Epithelial cell of esophagus (primary cell): ENCODE data around the gene ETV3.
"Not testable (repeated sequence)": the region's sequence is repeated elsewhere in the genome, so short reads cannot be mapped to it uniquely, and the experiment has no call there.

Source experiments
- DNase-seq: peaks from one replicate; pipeline ENCODE4 v3.0.0; 2010; ENCODE audit warnings: low read depth
- H3K4me3 ChIP-seq: 2 replicates; pipeline ENCODE4 v1.5.1; 2011; ENCODE audit warnings: mild to moderate bottlenecking, low read length, control low read depth
- TF ChIP-seq, protein P1 (sequence below): IDR thresholded peaks from 2 replicates; pipeline ENCODE4 v1.5.1; 2011; ENCODE audit warnings: low read depth, mild to moderate bottlenecking, low read length, control low read depth, inconsistent platforms; ENCODE audit not compliant: insufficient read depth; ENCODE audit errors: missing control alignments

The ETV3 gene

DNA sequence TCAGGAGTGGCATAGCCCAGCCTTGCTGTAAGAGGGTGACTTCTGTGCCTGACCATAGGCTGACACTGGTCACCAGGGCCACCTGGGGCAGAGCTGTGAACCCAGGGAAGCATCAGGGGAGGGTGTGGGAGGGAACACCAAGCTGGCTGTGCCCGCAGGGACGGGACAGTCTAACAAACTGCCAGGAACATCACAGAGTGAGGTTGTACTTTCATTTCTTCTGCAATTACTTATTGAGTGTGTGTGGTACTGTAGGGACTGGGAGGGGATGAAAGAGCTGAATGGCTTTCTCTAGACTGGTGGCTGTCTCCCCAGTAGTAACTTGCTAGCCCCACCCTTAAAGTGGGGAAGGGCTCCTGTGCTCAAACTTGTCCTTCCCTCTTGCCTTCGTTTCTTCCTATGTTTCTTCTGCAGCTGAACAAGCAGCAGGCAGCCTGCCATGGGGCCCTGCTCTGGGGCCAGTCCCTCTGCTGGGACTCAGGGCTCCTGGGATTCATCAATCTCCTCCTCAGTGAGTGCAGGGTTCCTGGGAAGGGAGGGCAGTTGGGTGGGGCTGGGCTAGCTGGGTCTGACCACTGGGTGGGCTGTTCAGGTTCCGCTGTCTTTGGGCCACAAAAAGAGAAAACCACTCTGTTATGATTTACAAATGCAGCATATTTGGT, 39.7 kb upstream of the ETV3 start:
- TF ChIP-seq, protein P1, sequence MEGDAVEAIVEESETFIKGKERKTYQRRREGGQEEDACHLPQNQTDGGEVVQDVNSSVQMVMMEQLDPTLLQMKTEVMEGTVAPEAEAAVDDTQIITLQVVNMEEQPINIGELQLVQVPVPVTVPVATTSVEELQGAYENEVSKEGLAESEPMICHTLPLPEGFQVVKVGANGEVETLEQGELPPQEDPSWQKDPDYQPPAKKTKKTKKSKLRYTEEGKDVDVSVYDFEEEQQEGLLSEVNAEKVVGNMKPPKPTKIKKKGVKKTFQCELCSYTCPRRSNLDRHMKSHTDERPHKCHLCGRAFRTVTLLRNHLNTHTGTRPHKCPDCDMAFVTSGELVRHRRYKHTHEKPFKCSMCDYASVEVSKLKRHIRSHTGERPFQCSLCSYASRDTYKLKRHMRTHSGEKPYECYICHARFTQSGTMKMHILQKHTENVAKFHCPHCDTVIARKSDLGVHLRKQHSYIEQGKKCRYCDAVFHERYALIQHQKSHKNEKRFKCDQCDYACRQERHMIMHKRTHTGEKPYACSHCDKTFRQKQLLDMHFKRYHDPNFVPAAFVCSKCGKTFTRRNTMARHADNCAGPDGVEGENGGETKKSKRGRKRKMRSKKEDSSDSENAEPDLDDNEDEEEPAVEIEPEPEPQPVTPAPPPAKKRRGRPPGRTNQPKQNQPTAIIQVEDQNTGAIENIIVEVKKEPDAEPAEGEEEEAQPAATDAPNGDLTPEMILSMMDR = no peak
- DNase-seq = no peak
- H3K4me3 ChIP-seq = no peak overlapping the region

DNA sequence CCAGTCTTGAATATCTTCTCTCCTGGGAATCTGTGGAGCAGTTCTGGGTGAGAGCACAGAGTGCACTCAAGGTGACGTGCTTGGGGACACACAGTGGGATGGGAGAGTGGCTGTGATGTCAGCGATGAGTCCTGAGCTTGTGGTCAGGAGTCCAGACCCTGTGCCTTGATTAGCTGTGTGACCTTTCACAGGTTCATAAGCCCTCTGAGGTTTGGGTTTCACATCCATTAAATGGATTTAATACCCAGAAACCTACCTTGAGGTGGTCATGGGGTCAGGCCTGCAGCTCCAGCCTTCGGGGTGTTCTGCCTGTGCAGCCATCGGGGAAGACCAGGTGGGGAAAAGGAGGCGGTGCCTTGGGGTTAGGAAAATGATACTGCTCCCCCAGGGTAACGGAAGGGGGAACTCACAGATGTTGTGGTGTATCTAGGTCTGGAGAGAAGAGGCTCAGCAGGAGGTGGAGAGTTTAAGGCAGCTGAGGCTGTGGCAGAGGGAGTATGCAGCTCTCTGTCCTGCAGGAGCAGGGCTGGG, 38.5 kb upstream of the ETV3 start:
- DNase-seq = no peak
- TF ChIP-seq, protein P1 = no peak
- no peak overlapping the region for H3K4me3 ChIP-seq

DNA sequence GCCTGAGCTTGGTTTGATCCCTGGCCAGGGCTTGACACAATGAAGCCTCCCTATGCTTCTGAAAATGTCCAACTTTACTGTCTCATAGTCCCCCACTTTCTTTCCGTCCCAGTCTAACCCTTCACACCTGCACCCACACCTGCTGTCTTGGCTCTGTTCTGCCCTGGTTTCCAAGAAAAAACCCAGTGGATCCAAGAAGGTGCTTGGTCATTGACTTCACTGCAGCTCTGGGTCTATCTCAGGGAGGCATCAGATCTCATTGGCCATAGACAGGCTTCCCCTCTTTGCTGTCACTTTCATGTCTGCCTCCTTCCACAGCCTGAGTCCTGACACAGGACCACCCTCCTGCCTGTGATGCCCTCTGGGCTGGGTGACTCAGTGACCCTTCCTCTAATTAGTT, 37.8 kb upstream of the ETV3 start:
- no peak for DNase-seq
- no peak overlapping the region for H3K4me3 ChIP-seq
- TF ChIP-seq, protein P1 = no peak

DNA sequence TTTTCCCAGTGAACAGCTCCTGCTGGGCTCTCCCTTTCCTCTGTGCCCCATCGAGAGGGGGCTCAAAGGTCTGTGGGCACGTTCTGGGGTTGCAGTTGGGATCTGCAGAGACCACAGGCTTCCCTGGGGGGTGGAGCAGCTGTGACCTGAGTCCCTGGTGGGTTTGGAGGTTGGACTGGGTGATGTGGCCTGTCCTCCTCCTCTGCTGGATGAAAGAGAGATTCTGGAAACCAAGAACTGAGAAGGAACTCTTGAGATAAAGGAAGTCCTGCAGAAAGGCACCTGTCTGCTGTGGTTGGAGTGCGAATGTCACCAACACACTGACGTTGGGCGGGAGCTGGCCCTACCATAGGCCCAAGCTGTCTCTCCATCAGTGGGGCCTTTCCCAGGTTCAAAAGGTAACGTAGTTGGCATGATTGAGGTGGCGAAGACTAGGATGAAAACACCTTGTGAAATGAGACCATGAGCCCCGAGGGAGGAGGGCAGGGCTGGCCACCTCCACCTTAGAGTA, 35.8 kb upstream of the ETV3 start:
- no peak for DNase-seq
- H3K4me3 ChIP-seq = no peak overlapping the region
- TF ChIP-seq, protein P1 = no peak

DNA sequence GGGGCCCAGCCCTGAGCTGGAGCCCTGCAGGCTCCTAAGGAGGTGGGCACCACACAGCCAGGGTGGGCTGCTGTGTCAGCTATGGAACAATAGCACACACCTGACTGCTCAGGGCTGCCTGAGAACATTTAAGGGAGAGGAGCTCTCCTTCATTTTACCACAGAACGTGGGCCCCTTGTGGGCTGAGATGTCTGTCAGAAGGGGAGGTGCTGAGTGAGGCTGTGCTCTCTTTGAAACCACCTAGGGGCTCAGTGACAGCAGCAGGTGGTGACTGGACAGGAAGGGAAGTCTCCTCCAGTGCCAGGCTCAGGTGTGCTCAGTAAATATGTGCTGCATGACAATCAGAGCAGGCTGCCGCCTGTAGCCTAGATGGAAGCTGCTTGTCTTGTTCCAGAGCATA, 35.0 kb upstream of the ETV3 start:
- H3K4me3 ChIP-seq, DNase-seq: not testable (repeated sequence)

DNA sequence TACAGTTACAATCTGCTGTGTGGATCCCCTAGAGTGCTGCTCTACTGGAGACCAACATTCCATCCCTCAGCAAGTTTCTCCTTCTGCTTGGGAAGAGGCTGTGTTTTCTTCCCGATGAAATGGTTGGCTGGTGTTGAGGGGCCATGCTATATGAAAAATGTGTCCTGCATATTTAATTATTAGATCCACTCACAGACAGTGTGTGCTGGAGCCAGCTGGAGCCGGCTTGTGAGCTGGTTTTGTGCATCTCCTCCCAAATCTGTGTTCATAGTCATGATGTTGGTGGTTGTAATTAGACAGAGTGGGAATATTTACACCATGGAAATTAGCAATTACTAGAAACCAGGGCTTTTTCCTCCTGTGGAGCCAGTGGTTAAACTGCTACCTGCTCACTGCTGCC, 34.4 kb upstream of the ETV3 start:
- not testable (repeated sequence) for H3K4me3 ChIP-seq, DNase-seq

DNA sequence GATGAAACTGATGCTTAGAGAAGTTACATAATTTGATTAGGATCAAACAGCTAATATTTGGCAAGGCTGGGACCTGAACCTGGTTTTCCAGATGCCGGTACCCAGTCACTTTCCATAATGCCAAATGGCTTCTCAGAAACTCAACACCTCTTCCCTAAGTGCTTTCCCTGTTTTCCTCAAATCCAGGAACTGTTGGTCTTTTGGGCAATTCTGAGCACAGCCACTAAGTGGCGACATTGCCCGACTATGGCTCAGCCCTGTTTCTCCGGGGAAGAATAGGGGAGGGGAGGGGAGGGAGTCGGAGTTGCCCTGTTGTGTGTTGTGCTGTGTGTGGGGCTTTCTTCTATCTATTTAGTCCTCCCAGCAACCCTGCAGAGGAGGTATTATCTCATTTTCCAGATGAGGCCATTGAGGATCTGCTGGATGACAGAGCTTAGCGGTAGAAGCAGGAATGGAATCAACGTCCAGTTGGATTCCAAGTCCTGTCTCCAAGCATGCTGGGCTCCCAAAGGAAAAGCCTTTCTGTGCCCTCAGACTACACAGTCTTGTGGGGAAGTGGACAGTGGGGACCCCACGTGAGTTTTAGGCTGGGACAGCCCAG, 33.8 kb upstream of the ETV3 start:
- TF ChIP-seq, protein P1 = peak; percentile 44
- DNase-seq = peak; percentile 30

DNA sequence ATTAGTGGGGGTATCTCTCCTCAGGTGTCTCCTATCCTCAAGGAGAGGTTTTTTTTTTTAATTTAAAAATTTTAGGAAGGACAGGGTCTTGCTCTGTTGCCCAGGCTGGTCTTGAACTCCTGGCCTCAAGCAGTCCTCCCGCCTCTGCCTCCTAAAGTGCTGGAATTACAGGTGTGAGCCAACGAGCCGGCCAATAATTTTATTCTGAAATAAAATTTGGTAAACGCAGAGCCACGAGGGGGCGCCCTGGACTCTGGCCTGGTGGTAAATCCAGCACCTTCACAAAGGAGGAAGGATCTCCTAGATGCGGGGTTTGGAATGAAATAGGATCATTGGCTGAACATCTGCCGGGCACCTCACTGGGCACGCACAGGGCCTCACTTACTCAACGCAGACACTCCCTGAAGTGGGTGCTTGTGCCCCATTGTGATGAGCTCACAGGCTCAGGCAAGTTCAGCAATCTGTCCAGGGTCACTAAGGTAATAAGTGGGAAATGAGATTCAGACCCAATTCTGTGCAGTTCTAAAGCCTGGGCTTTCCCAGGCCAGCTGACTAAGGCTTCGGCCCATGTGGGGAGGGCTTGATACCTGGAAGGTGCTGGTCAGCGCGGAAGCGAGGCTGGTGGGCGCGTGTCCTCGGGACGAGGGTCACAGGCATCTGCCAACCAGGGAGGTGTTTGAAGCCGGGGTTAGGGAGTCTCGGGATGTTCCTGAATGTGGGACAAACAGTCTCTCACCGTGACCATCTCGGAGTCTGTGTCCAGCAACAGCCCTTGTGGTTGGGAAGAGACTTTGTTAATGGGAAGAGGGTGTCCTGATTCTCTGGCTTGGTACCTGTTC, 32.7 kb upstream of the ETV3 start:
- H3K4me3 ChIP-seq = no peak overlapping the region
- DNase-seq = peak; percentile 58
- TF ChIP-seq, protein P1 = peak; percentile 61

More for the DNA sequence above, 33.8 kb upstream of the ETV3 start:
- not testable (repeated sequence) for H3K4me3 ChIP-seq
